PC-3 (cell line): ENCODE results near the gene ARL4C. TPM values are rescaled to one million over a fixed set of nuclear protein-coding genes. Genes with fewer than 3 reads are reported as not detected.

ENCODE experiments used
- ATAC-seq: fragments of 200-7000 bp; cut with Tn5 transposase; 2 replicates; pipeline ENCODE4 v1.9.1; 2020; ENCODE audit warnings: mild to moderate bottlenecking, moderate library complexity
- BruUV-seq: library from RNA; stranded (reverse); fragments of 400-500 nt; replicated peaks from 2 replicates; lab custom pipeline; 2021; lab: Mats Ljungman, UMichigan
- CTCF ChIA-PET: fragments of 300-600 bp; sonication (Branson Sonifier 250); formaldehyde crosslinking; loops from one replicate; lab custom pipeline; 2022; ENCODE audit warnings: antibody characterized with exemption; lab: Charles Lee
- POLR2A ChIA-PET: fragments of 300-600 bp; sonication (Branson Sonifier 250); formaldehyde crosslinking; loops from one replicate; lab custom pipeline; 2022; ENCODE audit warnings: antibody characterized with exemption; ENCODE audit not compliant: unreplicated experiment; lab: Charles Lee
- DNase-seq: peaks from one replicate; pipeline ENCODE4 v3.0.0-alpha.2; 2015
- H2AFZ ChIP-seq: fragments of 300-600 bp; sonication (generic); 2 replicates; pipeline ENCODE4 v1.6.0; 2016; ENCODE audit warnings: antibody characterized with exemption, low read length
- H3F3A ChIP-seq: fragments of 300-600 bp; sonication (generic); one replicate; pipeline ENCODE4 v1.6.0; 2017; ENCODE audit warnings: antibody characterized with exemption, low read length, control low read depth, mild to moderate bottlenecking; ENCODE audit not compliant: unreplicated experiment
- H3K27ac ChIP-seq: fragments of 300-600 bp; sonication (generic); 2 replicates; pipeline ENCODE4 v1.5.1; 2016; ENCODE audit warnings: mild to moderate bottlenecking, low read length
- H3K27me3 ChIP-seq: fragments of 300-600 bp; sonication (generic); 2 replicates; pipeline ENCODE4 v1.6.1; 2016; ENCODE audit warnings: low read length, mixed read lengths
- H3K36me3 ChIP-seq: fragments of 300-600 bp; sonication (generic); 2 replicates; pipeline ENCODE4 v1.6.1; 2016; ENCODE audit warnings: low read depth, mixed run types, low read length, mixed read lengths
- H3K4me1 ChIP-seq: fragments of 300-600 bp; sonication (generic); 2 replicates; pipeline ENCODE4 v1.5.1; 2016; ENCODE audit warnings: low read length; ENCODE audit not compliant: insufficient read depth
- H3K4me2 ChIP-seq: fragments of 300-600 bp; sonication (generic); 2 replicates; pipeline ENCODE4 v1.6.0; 2016; ENCODE audit warnings: low read length
- H3K4me3 ChIP-seq: fragments of 300-600 bp; sonication (generic); 2 replicates; pipeline ENCODE4 v1.5.1; 2016; ENCODE audit warnings: mild to moderate bottlenecking, low read length, mixed read lengths
- H3K79me2 ChIP-seq: fragments of 300-600 bp; sonication (generic); 2 replicates; pipeline ENCODE4 v1.6.1; 2017; ENCODE audit warnings: low read length, mixed read lengths
- H3K9ac ChIP-seq: fragments of 300-600 bp; sonication (generic); 2 replicates; pipeline ENCODE4 v1.6.0; 2016; ENCODE audit warnings: mild to moderate bottlenecking, low read length
- H3K9me2 ChIP-seq: fragments of 300-600 bp; sonication (generic); replicated peaks from 2 replicates; pipeline ENCODE4 v1.6.1; 2016; ENCODE audit warnings: mixed run types, low read length, mixed read lengths
- H3K9me3 ChIP-seq: fragments of 300-600 bp; sonication (generic); 2 replicates; pipeline ENCODE4 v1.6.1; 2016; ENCODE audit warnings: low read length, mixed read lengths
- H4K20me1 ChIP-seq: fragments of 300-600 bp; sonication (generic); 2 replicates; pipeline ENCODE4 v1.6.1; 2016; ENCODE audit warnings: low read length, mixed read lengths
- CTCF ChIP-seq: fragments of 300-600 bp; sonication (generic); conservative IDR thresholded peaks from 2 replicates; pipeline ENCODE4 v1.5.1; 2017; ENCODE audit warnings: antibody characterized with exemption, low read depth, mild to moderate bottlenecking, low read length
- EZH2 ChIP-seq: fragments of 300-600 bp; sonication (generic); IDR thresholded peaks from one replicate; pipeline ENCODE4 v1.6.1; 2017; ENCODE audit warnings: antibody characterized with exemption, mild to moderate bottlenecking, low read length; ENCODE audit not compliant: unreplicated experiment
- EZH2phosphoT487 ChIP-seq: fragments of 300-600 bp; sonication (generic); IDR thresholded peaks from 2 replicates; pipeline ENCODE4 v1.6.1; 2018; ENCODE audit warnings: mild to moderate bottlenecking, antibody characterized with exemption, low read length, borderline replicate concordance
- intact Hi-C: fragments of 100-400 bp; cut with micrococcal nuclease; formaldehyde crosslinking; loops from 2 replicates; pipeline ENCODE4 v1.9.0; 2023
- total RNA-seq: library from RNA; depleted of rRNA; stranded (reverse); fragments of >200 nt; gene quantifications from 2 replicates; pipeline ENCODE4 v1.2.3, GENCODE V29; 2014

ARL4C gene
- total RNA-seq, 1 experiment from 2014 or later, result 19.9 TPM

- Histone ChIP-seq H4K20me1 (no peaks in the 10 kb centered on the region), H3K27me3 (no peaks in the 10 kb centered on the region), H3F3A (peaks cover 5% of the 10 kb centered on the region), H3K9me2 (0 out of 2 replicates have a peak, but pooled peaks cover 3% of the 10 kb centered on the region), H3K79me2 (no peaks in the 10 kb centered on the region), H3K36me3 (no peaks in the 10 kb centered on the region), H3K4me1 (peaks cover 16% of the 10 kb centered on the region), H3K4me2 (peak overlapping the region; percentile 66), H3K27ac (peak overlapping the region; percentile 52), H3K9ac (no peak overlapping the region), H3K4me3 (no peak overlapping the region), H3K9me3 (no peaks in the 10 kb centered on the region), H2AFZ (0 out of 2 replicates have a peak overlapping the region, but pooled peaks have one; percentile 14)
- no TSS peak for BruUV-seq
- CTCF ChIA-PET, result interaction anchor here (0.6 to 1.3 kb wide), 7 partner anchors 43 to 605 kb away, joined by 3 to 5 read pairs (median 3); no protein-coding TSS in a partner anchor
- intact Hi-C loops, result loop anchor here (2.0 to 5.0 kb wide), 2 partner anchors 140 to 195 kb away; no protein-coding TSS in a partner anchor
- DNase-seq (peak; percentile 90), ATAC-seq (peak; percentile 95)
- POLR2A ChIA-PET, result interaction anchor here (0.7 kb wide), 2 partner anchors 266 to 718 kb away, joined by 3 to 5 read pairs; no protein-coding TSS in a partner anchor
- TF ChIP-seq EZH2 (no peak), EZH2phosphoT487 (no peak), CTCF (no peak)
Measured at GRCh38 chr2:234502285-234502918, 5.5 kb upstream of the ARL4C start.

GRCh38 chr2:234500394-234501006 lies 3.6 kb upstream of the ARL4C start:
- no TSS peak for BruUV-seq
- TF ChIP-seq CTCF, result peak; percentile 82
- TF ChIP-seq EZH2, result no peak
- intact Hi-C loops, result loop anchor here (1.0 to 5.0 kb wide), 5 partner anchors 193 to 524 kb away; no protein-coding TSS in a partner anchor
- Histone ChIP-seq H3K9me2 (0 out of 2 replicates have a peak, but pooled peaks cover 3% of the 10 kb centered on the region), H3K4me2 (no peak overlapping the region), H3K36me3 (no peaks in the 10 kb centered on the region), H2AFZ (no peak overlapping the region), H3K27ac (no peak overlapping the region), H3K27me3 (no peaks in the 10 kb centered on the region), H3K4me1 (peaks cover 16% of the 10 kb centered on the region), H3K4me3 (no peak overlapping the region), H4K20me1 (peaks cover 9% of the 10 kb centered on the region; the same call in 1 of the 2 replicates), H3K9ac (no peak overlapping the region), H3F3A (peaks cover 5% of the 10 kb centered on the region), H3K79me2 (peaks cover 9% of the 10 kb centered on the region), H3K9me3 (no peaks in the 10 kb centered on the region)
- POLR2A ChIA-PET, result no interaction called here
- peak; percentile 66 for DNase-seq
- CTCF ChIA-PET, result no interaction called here
- ATAC-seq, result peak; percentile 23; the same call in 1 of the 2 replicates
